GM12878 (cell line): ENCODE data around the gene GPC6. TPM values are rescaled to one million over a fixed set of nuclear protein-coding genes. Genes with fewer than 3 reads are reported as not detected.

Experiments
- ATAC-seq: fragments of 200-7000 bp; cut with Tn5 transposase; 3 replicates; pipeline ENCODE4 v1.9.1; 2020; ENCODE audit warnings: mild to moderate bottlenecking, moderate library complexity
- BruUV-seq: library from RNA; stranded (reverse); fragments of 400-500 nt; replicated peaks from 2 replicates; lab custom pipeline; 2021; lab: Mats Ljungman, UMichigan
- CTCF ChIA-PET: fragments of 300-600 bp; sonication (Branson Sonifier 250); formaldehyde crosslinking; extraction: SDS; loops from one replicate; lab custom pipeline; 2021; ENCODE audit warnings: inconsistent platforms; lab: Yijun Ruan, JAX
- POLR2A ChIA-PET: fragments of 350-600 bp; formaldehyde crosslinking; extraction: SDS; loops from one replicate; lab custom pipeline; 2021; ENCODE audit warnings: inconsistent platforms; lab: Charles Lee
- RAD21 ChIA-PET: fragments of 300-600 bp; sonication (Branson Sonifier 250); formaldehyde crosslinking; loops from one replicate; lab custom pipeline; 2023; ENCODE audit warnings: antibody characterized with exemption; ENCODE audit not compliant: unreplicated experiment; lab: Charles Lee
- SMC1A ChIA-PET: fragments of 300-600 bp; sonication (Branson Sonifier 250); formaldehyde crosslinking; loops from one replicate; lab custom pipeline; 2023; ENCODE audit not compliant: unreplicated experiment, uncharacterized antibody; lab: Charles Lee
- DNase-seq: peaks from one replicate; pipeline ENCODE4 v3.0.0-alpha.2; 2011; ENCODE audit warnings: low read depth, low spot score
- FAIRE-seq: peaks from 3 replicates; lab custom pipeline; 2011; peaks lifted over from hg19 to GRCh38; lab: Jason Lieb, UNC
- H2AFZ ChIP-seq: 2 replicates; pipeline ENCODE4 v1.6.0; 2011; ENCODE audit warnings: low read depth, low read length, control low read depth; ENCODE audit not compliant: control insufficient read depth
- H3K27ac ChIP-seq: 2 replicates; pipeline ENCODE4 v1.5.1; 2011; ENCODE audit warnings: control low read depth; ENCODE audit not compliant: control insufficient read depth, insufficient read depth
- H3K27me3 ChIP-seq, 2 experiments: replicated peaks in 1 of 2; 2 replicates each; pipeline versions ENCODE4 v1.6.0 to v1.6.1; 2011; ENCODE audit warnings: low read length in 1 of 2; ENCODE audit not compliant: control insufficient read depth in 2 of 2, insufficient read depth in 2 of 2
- H3K36me3 ChIP-seq, 2 experiments: 2 replicates each; pipeline ENCODE4 v1.5.1; 2011; ENCODE audit warnings: low read length in 1 of 2; ENCODE audit not compliant: control insufficient read depth in 2 of 2, insufficient read depth in 2 of 2
- H3K4me1 ChIP-seq: 2 replicates; pipeline ENCODE4 v1.6.1; 2011; ENCODE audit warnings: mild to moderate bottlenecking, low read length, moderate library complexity, mixed read lengths; ENCODE audit not compliant: control insufficient read depth, insufficient read depth
- H3K4me2 ChIP-seq: 2 replicates; pipeline ENCODE4 v1.6.0; 2011; ENCODE audit warnings: control low read depth; ENCODE audit not compliant: control insufficient read depth, insufficient read depth
- H3K4me3 ChIP-seq: fragments of 200-600 bp; sonication (generic); 2 replicates; pipeline ENCODE4 v1.5.1; 2016
- H3K79me2 ChIP-seq: 2 replicates; pipeline ENCODE4 v1.6.0; 2011; ENCODE audit warnings: low read length; ENCODE audit not compliant: control insufficient read depth, insufficient read depth
- H3K9ac ChIP-seq: 2 replicates; pipeline ENCODE4 v1.8.0; 2011; ENCODE audit warnings: low read length, control low read depth, mixed read lengths; ENCODE audit not compliant: control insufficient read depth, insufficient read depth
- H3K9me3 ChIP-seq: replicated peaks from 3 replicates; pipeline ENCODE4 v1.5.1; 2011; ENCODE audit warnings: mild to moderate bottlenecking, low read length; ENCODE audit not compliant: control insufficient read depth, insufficient read depth
- H4K20me1 ChIP-seq: 2 replicates; pipeline ENCODE4 v1.6.0; 2011; ENCODE audit not compliant: control insufficient read depth, insufficient read depth
- ATF7 ChIP-seq: fragments of 450-650 bp; IDR thresholded peaks from 2 replicates; pipeline ENCODE4 v1.6.1; 2016; ENCODE audit warnings: low read depth, mild to moderate bottlenecking
- BHLHE40 ChIP-seq, 2 experiments: fragments of 450-650 bp in 1 of 2; IDR thresholded peaks; 2 replicates each; pipeline ENCODE4 v1.6.1; 2011 to 2017; ENCODE audit warnings: low read depth in 2 of 2, borderline replicate concordance in 1 of 2, improper control_type of control experiment in 1 of 2, low read length in 1 of 2, mild to moderate bottlenecking in 1 of 2
- CBFB ChIP-seq: IDR thresholded peaks from 2 replicates; pipeline ENCODE4 v1.6.1; 2016; ENCODE audit warnings: antibody characterized with exemption, low read depth
- CBX3 ChIP-seq: fragments of 200-600 bp; sonication (generic); IDR thresholded peaks from 2 replicates; pipeline ENCODE4 v1.6.1; 2016; ENCODE audit warnings: low read depth, borderline replicate concordance
- JUNB ChIP-seq: IDR thresholded peaks from 2 replicates; pipeline ENCODE4 v1.6.1; 2016; ENCODE audit warnings: antibody characterized with exemption, mild to moderate bottlenecking
- MYB ChIP-seq: fragments of 150-350 bp; IDR thresholded peaks from 2 replicates; pipeline ENCODE4 v1.6.1; 2014; ENCODE audit warnings: mild to moderate bottlenecking, low read depth, low read length, borderline replicate concordance
- NFYA ChIP-seq: IDR thresholded peaks from 2 replicates; pipeline ENCODE4 v1.6.1; 2011; ENCODE audit warnings: low read depth, mild to moderate bottlenecking, low read length, improper control_type of control experiment, borderline replicate concordance
- NRF1 ChIP-seq: conservative IDR thresholded peaks from 2 replicates; pipeline ENCODE4 v1.6.1; 2011; ENCODE audit warnings: mild to moderate bottlenecking, low read depth, low read length, improper control_type of control experiment
- POLR2AphosphoS5 ChIP-seq: IDR thresholded peaks from 2 replicates; pipeline ENCODE4 v1.6.1; 2011; ENCODE audit warnings: mild to moderate bottlenecking, low read length, inconsistent platforms
- RBBP5 ChIP-seq: fragments of 200-600 bp; sonication (generic); conservative IDR thresholded peaks from 2 replicates; pipeline ENCODE4 v1.6.1; 2016
- SMAD5 ChIP-seq: IDR thresholded peaks from 2 replicates; pipeline ENCODE4 v1.6.1; 2016; ENCODE audit warnings: antibody characterized with exemption, low read depth
- SRF ChIP-seq, 2 experiments: IDR thresholded peaks; 2 replicates each; pipeline ENCODE4 v1.6.1; 2011; ENCODE audit warnings: low read depth in 2 of 2, low read length in 2 of 2, mild to moderate bottlenecking in 1 of 2, moderate library complexity in 1 of 2
- TBL1XR1 ChIP-seq: IDR thresholded peaks from 2 replicates; pipeline ENCODE4 v1.6.1; 2012; ENCODE audit warnings: low read depth, low read length, improper control_type of control experiment
- WRNIP1 ChIP-seq: IDR thresholded peaks from 2 replicates; pipeline ENCODE4 v1.6.1; 2011; ENCODE audit warnings: low read depth, low read length, improper control_type of control experiment, borderline replicate concordance
- ZNF207 ChIP-seq: fragments of 450-650 bp; IDR thresholded peaks from 2 replicates; pipeline ENCODE4 v1.6.1; 2014; ENCODE audit warnings: antibody characterized with exemption, mild to moderate bottlenecking, borderline replicate concordance
- whole genome bisulfite sequencing: methylation state at CpG from one replicate; pipeline ENCODE4 v1.1.6; 2016; ENCODE audit warnings: low lambda C conversion rate; ENCODE audit not compliant: insufficient replicate concordance, insufficient coverage; ENCODE audit errors: missing lambda C conversion rate; 5-methylcytosine and 5-hydroxymethylcytosine counted together
- in situ Hi-C: fragments of 300-500 bp; cut with MboI; formaldehyde crosslinking; loops from 9 replicates; pipeline ENCODE4 v1.14.3; 2018; ENCODE audit warnings: mixed read lengths
- intact Hi-C: fragments of 100-400 bp; cut with micrococcal nuclease; formaldehyde crosslinking; loops from one replicate; pipeline ENCODE4 v1.14.2; 2022; ENCODE audit not compliant: unreplicated experiment
- polyA plus RNA-seq, 11 experiments: library from polyadenylated mRNA; depleted of rRNA in 4 of 11; unstranded in 6 of 11; stranded (reverse) in 5 of 11; fragments of >200 nt; fragmentation: Nextera tagmentation in 4 of 11; fragmentation: Illumina TruSeq in 1 of 11; extraction: Ambion mirVana in 4 of 11; extraction: Trizol in 1 of 11; gene quantifications; 1 replicate in 1 of 11; 2 replicates in 10 of 11; pipeline versions ENCODE4 v1.2.1 to v1.2.3, GENCODE V29; 2011 to 2016; ENCODE audit warnings: inconsistent platforms in 2 of 11, missing spikeins in 2 of 11, low read depth in 1 of 11
- total RNA-seq, 4 experiments: library from RNA; depleted of rRNA in 3 of 4; stranded (reverse); fragments of >200 nt in 3 of 4; fragmentation: Illumina TruSeq in 1 of 4; extraction: Trizol in 1 of 4; gene quantifications; 2 replicates each; pipeline versions ENCODE4 v1.2.1 to v1.2.3, GENCODE V29; 2013 to 2021
- TF ChIP-seq, protein P1 (sequence below), 3 experiments: IDR thresholded peaks in 2 of 3; conservative IDR thresholded peaks in 1 of 3; 2 replicates each; pipeline ENCODE4 v1.5.1; 2011; ENCODE audit warnings: low read depth in 3 of 3, low read length in 3 of 3, mild to moderate bottlenecking in 3 of 3, control low read depth in 2 of 3, moderate library complexity in 2 of 3, inconsistent platforms in 1 of 3, mixed read lengths in 1 of 3; ENCODE audit not compliant: control insufficient read depth in 2 of 3, insufficient read depth in 1 of 3; ENCODE audit errors: extremely low read depth in 1 of 3

Gene GPC6
- total and polyA plus RNA-seq, 10 of the 15 experiments (the other 5 are each of a cell fraction or from before 2014, with no cell fraction given), result 0.03 to 0.04 (median 0.03) TPM; not detected in 7

DNA sequence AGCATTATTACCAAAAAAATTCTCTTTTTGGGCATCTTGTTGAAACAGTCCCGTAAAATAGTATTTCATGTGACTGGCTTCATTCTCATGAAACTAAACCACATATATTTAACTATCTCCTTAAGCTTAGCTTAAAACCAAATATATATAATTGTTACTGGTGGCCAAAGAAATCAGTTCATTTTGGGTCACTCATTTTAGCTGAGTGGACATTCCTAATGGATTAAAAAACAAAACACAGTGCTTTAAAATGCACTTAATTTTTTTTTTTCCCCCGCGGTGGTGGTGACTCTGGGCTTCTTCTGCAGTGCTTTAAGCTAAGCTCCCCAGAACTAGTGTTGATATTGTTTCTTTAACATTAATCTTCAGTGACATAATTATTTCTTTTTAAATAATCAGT is 540.1 kb downstream of the GPC6 start:
- POLR2A ChIA-PET, result no interaction called here
- CTCF ChIA-PET, result interaction anchor here (0.7 kb wide), 1 partner anchor 9 kb away, joined by 3 read pairs; no protein-coding TSS in a partner anchor
- no TSS peak for BruUV-seq

DNA sequence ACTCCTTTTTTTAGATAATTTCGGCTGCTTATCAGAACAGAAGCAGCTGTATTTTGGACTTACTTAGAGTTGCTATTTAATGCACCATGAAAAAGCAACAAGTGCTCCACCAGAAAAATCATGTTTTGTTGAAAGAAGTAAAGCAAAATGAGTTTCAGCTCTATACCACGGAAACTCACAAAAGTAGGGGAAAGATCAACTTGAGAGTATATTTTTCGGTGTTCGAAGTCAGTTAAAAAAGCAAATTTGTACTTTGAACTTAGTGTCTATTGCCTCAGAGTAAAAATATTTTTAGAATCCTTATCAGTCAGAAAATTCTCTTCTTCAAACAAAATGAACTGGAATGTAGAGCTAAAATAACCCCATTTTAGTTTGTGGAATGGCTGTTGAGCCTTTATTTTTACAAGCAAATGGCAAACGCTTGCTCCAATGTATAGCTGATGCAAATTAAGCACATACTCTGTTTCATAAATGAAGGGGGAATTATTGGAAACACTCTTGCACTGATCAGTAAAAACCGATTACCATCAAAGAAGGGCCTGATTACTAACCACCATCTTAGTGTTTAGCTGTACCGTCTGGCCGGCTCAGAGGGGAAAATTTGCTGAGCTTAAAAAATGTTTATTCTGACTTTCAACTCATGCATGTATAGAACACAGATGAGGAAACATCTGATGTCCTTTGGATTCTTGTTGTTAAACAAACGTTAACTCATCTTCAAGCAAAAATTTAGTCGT is 540.7 kb downstream of the GPC6 start:
- no peak for ATAC-seq
- Histone ChIP-seq H3K36me3 (no peaks in the 10 kb centered on the region), H3K9ac (no peak overlapping the region), H3K27ac (no peak overlapping the region), H2AFZ (no peak overlapping the region), H3K27me3 (no peaks in the 10 kb centered on the region), H4K20me1 (no peaks in the 10 kb centered on the region), H3K4me3 (no peak overlapping the region), H3K4me2 (no peak overlapping the region), H3K9me3 (no peaks in the 10 kb centered on the region), H3K4me1 (no peaks in the 10 kb centered on the region), H3K79me2 (no peaks in the 10 kb centered on the region)
- POLR2A ChIA-PET, result no interaction called here
- no peak for FAIRE-seq
- DNase-seq, result no peak
- CTCF ChIA-PET, result interaction anchor here (0.7 to 1.0 kb wide), 2 partner anchors 8 to 49 kb away, joined by 3 read pairs; no protein-coding TSS in a partner anchor
- intact Hi-C loops, result no loop called here
- BruUV-seq, result no TSS peak
- RAD21 ChIA-PET, result no interaction called here
- WGBS, result 42% methylated on average over 10 of the region's 10 CpGs
- SMC1A ChIA-PET, result interaction anchor here (1.1 kb wide), 1 partner anchor 10 kb away, joined by 3 read pairs; no protein-coding TSS in a partner anchor
- in situ Hi-C loops, result no loop called here
- TF ChIP-seq CBFB (no peak), ATF7 (no peak), SMAD5 (no peak), ZNF207 (no peak), SRF (IDR thresholded peaks at IDR 0.05; ENCODE audit: low read depth in 2 of 2, low read length in 2 of 2) (no peak), NFYA (no peak), TBL1XR1 (no peak), RBBP5 (no peak), NRF1 (no peak), CBX3 (no peak), WRNIP1 (no peak), BHLHE40 (IDR thresholded peaks at IDR 0.05; ENCODE audit: borderline replicate concordance in 1 of 2, low read depth in 2 of 2, low read length in 1 of 2) (no peak), MYB (no peak), POLR2AphosphoS5 (no peak), JUNB (no peak)
- TF ChIP-seq, protein P1, sequence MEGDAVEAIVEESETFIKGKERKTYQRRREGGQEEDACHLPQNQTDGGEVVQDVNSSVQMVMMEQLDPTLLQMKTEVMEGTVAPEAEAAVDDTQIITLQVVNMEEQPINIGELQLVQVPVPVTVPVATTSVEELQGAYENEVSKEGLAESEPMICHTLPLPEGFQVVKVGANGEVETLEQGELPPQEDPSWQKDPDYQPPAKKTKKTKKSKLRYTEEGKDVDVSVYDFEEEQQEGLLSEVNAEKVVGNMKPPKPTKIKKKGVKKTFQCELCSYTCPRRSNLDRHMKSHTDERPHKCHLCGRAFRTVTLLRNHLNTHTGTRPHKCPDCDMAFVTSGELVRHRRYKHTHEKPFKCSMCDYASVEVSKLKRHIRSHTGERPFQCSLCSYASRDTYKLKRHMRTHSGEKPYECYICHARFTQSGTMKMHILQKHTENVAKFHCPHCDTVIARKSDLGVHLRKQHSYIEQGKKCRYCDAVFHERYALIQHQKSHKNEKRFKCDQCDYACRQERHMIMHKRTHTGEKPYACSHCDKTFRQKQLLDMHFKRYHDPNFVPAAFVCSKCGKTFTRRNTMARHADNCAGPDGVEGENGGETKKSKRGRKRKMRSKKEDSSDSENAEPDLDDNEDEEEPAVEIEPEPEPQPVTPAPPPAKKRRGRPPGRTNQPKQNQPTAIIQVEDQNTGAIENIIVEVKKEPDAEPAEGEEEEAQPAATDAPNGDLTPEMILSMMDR (IDR thresholded peaks at IDR 0.05 in 2 of 3, conservative IDR thresholded peaks at IDR 0.05 in 1 of 3; ENCODE audit: control insufficient read depth in 2 of 3, extremely low read depth in 1 of 3, insufficient read depth in 1 of 3, low read depth in 3 of 3, low read length in 3 of 3), result no peak

More for the DNA sequence above, 540.1 kb downstream of the GPC6 start:
- H3K27ac ChIP-seq, result no peak overlapping the region
- H3K4me1 ChIP-seq, result no peaks in the 10 kb centered on the region
- no peak overlapping the region for H3K9ac ChIP-seq
- H3K79me2 ChIP-seq, result no peaks in the 10 kb centered on the region
- no peaks in the 10 kb centered on the region for H3K27me3 ChIP-seq
- WGBS, result 66% methylated on average over 3 of the region's 3 CpGs
- TF ChIP-seq RBBP5, result no peak
- ChIA-PET RAD21 (no interaction called here), SMC1A (interaction anchor here (0.6 to 1.1 kb wide), 2 partner anchors 11 to 22 kb away, joined by 3 read pairs; no protein-coding TSS in a partner anchor)
- intact Hi-C loops, result no loop called here
- H3K4me2 ChIP-seq, result no peak overlapping the region
- H3K36me3 ChIP-seq, result no peaks in the 10 kb centered on the region
- H4K20me1 ChIP-seq, result no peaks in the 10 kb centered on the region
- H2AFZ ChIP-seq, result no peak overlapping the region
- in situ Hi-C loops, result no loop called here
- FAIRE-seq, result no peak
- H3K9me3 ChIP-seq, result no peaks in the 10 kb centered on the region
- no peak for DNase-seq
- no peak for ATAC-seq
- no peak overlapping the region for H3K4me3 ChIP-seq
